GM10847 (cell line): ENCODE results near the gene ZRANB1.

Source experiments
- POLR2A ChIP-seq: IDR thresholded peaks from 2 replicates; pipeline ENCODE4 v1.6.1; 2011; ENCODE audit not compliant: insufficient read length; ENCODE audit errors: extremely low read depth

ZRANB1 gene

GRCh38 chr10:124974131-124974530, 32.2 kb downstream of the ZRANB1 start:
- TF ChIP-seq POLR2A: no peak

- no peak for TF ChIP-seq POLR2A
These were observed 34.1 kb downstream of the ZRANB1 start for GRCh38 chr10:124975977-124976514.

GRCh38 chr10:124977161-124977560, 35.2 kb downstream of the ZRANB1 start:
- no peak for TF ChIP-seq POLR2A

- TF ChIP-seq POLR2A: no peak
These were observed 35.9 kb downstream of the ZRANB1 start for GRCh38 chr10:124977648-124978375.

- TF ChIP-seq POLR2A: no peak
These were observed 36.4 kb downstream of the ZRANB1 start for GRCh38 chr10:124978376-124978725.

GRCh38 chr10:124983321-124983720, 41.4 kb downstream of the ZRANB1 start:
- TF ChIP-seq POLR2A: no peak

GRCh38 chr10:124984376-124984775, 42.5 kb downstream of the ZRANB1 start:
- TF ChIP-seq POLR2A: no peak

GRCh38 chr10:124985162-124985561, 43.2 kb downstream of the ZRANB1 start:
- TF ChIP-seq POLR2A: no peak

GRCh38 chr10:124987788-124988187, 45.9 kb downstream of the ZRANB1 start:
- no peak for TF ChIP-seq POLR2A

- TF ChIP-seq POLR2A: no peak
These were observed 47.6 kb downstream of the ZRANB1 start for GRCh38 chr10:124989526-124989925.

- TF ChIP-seq POLR2A: no peak
These were observed 49.0 kb downstream of the ZRANB1 start for GRCh38 chr10:124990671-124991625.

- no peak for TF ChIP-seq POLR2A
These were observed 49.9 kb downstream of the ZRANB1 start for GRCh38 chr10:124991835-124992234.

- TF ChIP-seq POLR2A: no peak
These were observed 50.8 kb downstream of the ZRANB1 start for GRCh38 chr10:124992462-124993344.

- no peak for TF ChIP-seq POLR2A
These were observed 51.4 kb downstream of the ZRANB1 start for GRCh38 chr10:124993345-124993708.

- no peak for TF ChIP-seq POLR2A
These were observed 52.0 kb downstream of the ZRANB1 start for GRCh38 chr10:124993736-124994451.
